Fibroblast of the aortic adventitia (primary cell): ENCODE measurements around the gene SYT1. TPM values are rescaled to one million over a fixed set of nuclear protein-coding genes. Genes with fewer than 3 reads are reported as not detected.
A peak's percentile ranks its signal among the peaks of the same experiment; 100 is the strongest.

Experiments
- DNase-seq: peaks from one replicate; pipeline ENCODE4 v3.0.0-alpha.2; 2010; ENCODE audit warnings: low read depth
- H3K4me3 ChIP-seq: 2 replicates; pipeline ENCODE4 v1.5.1; 2011; ENCODE audit warnings: low read depth, mild to moderate bottlenecking, control low read depth, low read length, moderate library complexity
- total RNA-seq: library from RNA; depleted of rRNA; stranded (reverse); fragments of >200 nt; gene quantifications from 2 replicates; pipeline ENCODE4 v1.2.3, GENCODE V29; 2012; ENCODE audit warnings: low replicate concordance
- TF ChIP-seq, protein P1 (sequence below): IDR thresholded peaks from 2 replicates; pipeline ENCODE4 v1.5.1; 2011; ENCODE audit warnings: mild to moderate bottlenecking, low read length, control low read depth, inconsistent platforms; ENCODE audit not compliant: insufficient read depth

SYT1 gene
- total RNA-seq, 1 donor, result 43.3 TPM

DNA sequence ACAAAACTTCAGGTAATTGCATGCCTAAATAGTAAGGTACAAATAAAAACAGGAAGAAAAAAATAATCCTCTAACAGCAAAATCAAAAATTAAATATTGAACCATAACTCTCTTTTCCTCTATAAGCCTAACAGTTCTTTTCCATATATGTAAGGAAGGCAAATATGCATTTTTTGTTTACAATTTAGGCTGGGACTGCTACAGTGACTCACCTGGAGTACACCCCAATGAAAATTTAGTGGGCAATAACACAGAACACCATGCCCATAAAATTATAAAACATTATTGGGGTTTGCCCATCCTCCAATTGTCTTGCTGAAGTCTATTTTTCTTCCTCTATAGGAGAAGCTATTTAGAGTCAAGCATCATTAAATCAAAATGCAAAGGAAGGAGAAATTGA is 549.2 kb downstream of the SYT1 start:
- no peak overlapping the region for H3K4me3 ChIP-seq
- no peak for DNase-seq
- TF ChIP-seq, protein P1, sequence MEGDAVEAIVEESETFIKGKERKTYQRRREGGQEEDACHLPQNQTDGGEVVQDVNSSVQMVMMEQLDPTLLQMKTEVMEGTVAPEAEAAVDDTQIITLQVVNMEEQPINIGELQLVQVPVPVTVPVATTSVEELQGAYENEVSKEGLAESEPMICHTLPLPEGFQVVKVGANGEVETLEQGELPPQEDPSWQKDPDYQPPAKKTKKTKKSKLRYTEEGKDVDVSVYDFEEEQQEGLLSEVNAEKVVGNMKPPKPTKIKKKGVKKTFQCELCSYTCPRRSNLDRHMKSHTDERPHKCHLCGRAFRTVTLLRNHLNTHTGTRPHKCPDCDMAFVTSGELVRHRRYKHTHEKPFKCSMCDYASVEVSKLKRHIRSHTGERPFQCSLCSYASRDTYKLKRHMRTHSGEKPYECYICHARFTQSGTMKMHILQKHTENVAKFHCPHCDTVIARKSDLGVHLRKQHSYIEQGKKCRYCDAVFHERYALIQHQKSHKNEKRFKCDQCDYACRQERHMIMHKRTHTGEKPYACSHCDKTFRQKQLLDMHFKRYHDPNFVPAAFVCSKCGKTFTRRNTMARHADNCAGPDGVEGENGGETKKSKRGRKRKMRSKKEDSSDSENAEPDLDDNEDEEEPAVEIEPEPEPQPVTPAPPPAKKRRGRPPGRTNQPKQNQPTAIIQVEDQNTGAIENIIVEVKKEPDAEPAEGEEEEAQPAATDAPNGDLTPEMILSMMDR, result no peak

- no peak for DNase-seq
- no peak overlapping the region for H3K4me3 ChIP-seq
- TF ChIP-seq, protein P1, result no peak
Measured at GRCh38 chr12:79414252-79414651, 549.7 kb downstream of the SYT1 start.

GRCh38 chr12:79415321-79415720 is 550.7 kb downstream of the SYT1 start:
- TF ChIP-seq, protein P1, result no peak
- H3K4me3 ChIP-seq, result no peak overlapping the region
- no peak for DNase-seq

GRCh38 chr12:79415746-79416435 is 551.3 kb downstream of the SYT1 start:
- TF ChIP-seq, protein P1, result no peak
- peak; percentile 52 for DNase-seq
- no peak overlapping the region for H3K4me3 ChIP-seq

GRCh38 chr12:79420146-79420618 is 555.6 kb downstream of the SYT1 start:
- no peak overlapping the region for H3K4me3 ChIP-seq
- TF ChIP-seq, protein P1, result peak; percentile 66
- peak; percentile 97 for DNase-seq

DNA sequence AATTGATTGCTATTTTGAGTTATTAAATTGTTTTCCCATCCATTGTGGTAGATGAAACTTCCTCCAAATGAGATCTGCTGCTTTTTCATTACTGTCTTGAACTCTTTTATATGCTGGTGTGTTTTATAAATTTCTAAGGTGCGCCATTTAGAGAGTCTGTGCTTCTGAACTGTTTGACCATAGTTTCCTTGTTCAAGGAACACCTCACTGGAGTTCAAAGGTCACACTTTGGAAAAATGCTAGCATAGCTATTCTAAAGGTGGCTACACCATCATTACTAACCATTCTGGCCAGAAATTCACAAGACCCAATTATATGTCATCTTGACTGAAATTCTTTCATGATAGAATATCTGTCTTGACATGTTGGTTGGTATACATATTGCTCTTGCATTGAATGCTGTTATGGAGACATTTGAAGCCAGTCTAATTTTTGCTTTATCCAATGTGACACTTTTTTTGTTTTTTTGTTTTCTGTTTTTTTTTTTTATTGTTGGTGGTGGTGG is 556.7 kb downstream of the SYT1 start:
- no peak for DNase-seq
- TF ChIP-seq, protein P1, result no peak
- no peak overlapping the region for H3K4me3 ChIP-seq
